Liver (tissue), 9 donors: Measurements from ENCODE around the gene ERFL. TPM values are rescaled to one million over a fixed set of nuclear protein-coding genes. Genes with fewer than 3 reads are reported as not detected.

ENCODE experiments used
- DNase-seq: peaks from one replicate; pipeline ENCODE4 v3.0.0-alpha.2; 2017; ENCODE audit warnings: low spot score
- H3K27ac ChIP-seq, 2 donors: one replicate each; pipeline ENCODE4 v1.7.0; 2013; ENCODE audit warnings: inconsistent platforms in 2 of 2, low read length in 2 of 2, control low read depth in 1 of 2, low read depth in 1 of 2, mild to moderate bottlenecking in 1 of 2
- H3K27me3 ChIP-seq, 4 donors: one replicate each; pipeline versions ENCODE4 v1.6.1 to v1.7.0; 2013; ENCODE audit warnings: low read length in 3 of 4, inconsistent platforms in 1 of 4, mild to moderate bottlenecking in 1 of 4, moderate library complexity in 1 of 4; ENCODE audit not compliant: control insufficient read depth in 4 of 4, insufficient read depth in 4 of 4
- H3K36me3 ChIP-seq, 4 donors: one replicate each; pipeline versions ENCODE4 v1.6.1 to v1.7.0; 2013; ENCODE audit warnings: low read length in 3 of 4, mild to moderate bottlenecking in 3 of 4, low read depth in 1 of 4, moderate library complexity in 1 of 4; ENCODE audit not compliant: control insufficient read depth in 4 of 4, insufficient read depth in 3 of 4
- H3K4me1 ChIP-seq, 4 donors: one replicate each; pipeline versions ENCODE4 v1.6.1 to v1.7.0; 2013; ENCODE audit warnings: low read length in 3 of 4, mild to moderate bottlenecking in 3 of 4, moderate library complexity in 1 of 4; ENCODE audit not compliant: control insufficient read depth in 4 of 4, insufficient read depth in 4 of 4
- H3K4me3 ChIP-seq, 3 donors: one replicate each; pipeline versions ENCODE4 v1.6.1 to v1.7.0; 2013; ENCODE audit warnings: low read length in 3 of 3, control low read depth in 1 of 3, low read depth in 1 of 3, mild to moderate bottlenecking in 1 of 3
- H3K9ac ChIP-seq, 2 donors: one replicate each; pipeline ENCODE4 v1.7.0; 2013; ENCODE audit warnings: low read length in 2 of 2, mild to moderate bottlenecking in 2 of 2, moderate library complexity in 2 of 2, control low read depth in 1 of 2, low read depth in 1 of 2
- H3K9me3 ChIP-seq, 4 donors: one replicate each; pipeline versions ENCODE4 v1.6.1 to v1.7.0; 2013; ENCODE audit warnings: low read length in 3 of 4; ENCODE audit not compliant: control insufficient read depth in 4 of 4
- EGR1 ChIP-seq, 2 donors: IDR thresholded peaks; 2 replicates each; pipeline ENCODE4 v1.6.1; 2016 to 2018; ENCODE audit warnings: antibody characterized with exemption in 2 of 2, low read depth in 2 of 2
- FOXA1 ChIP-seq: IDR thresholded peaks from 2 replicates; pipeline ENCODE4 v1.6.1; 2016; ENCODE audit warnings: antibody characterized with exemption
- FOXA2 ChIP-seq: IDR thresholded peaks from 2 replicates; pipeline ENCODE4 v1.6.1; 2016; ENCODE audit warnings: antibody characterized with exemption
- GABPA ChIP-seq, 2 donors: IDR thresholded peaks in 1 of 2; conservative IDR thresholded peaks in 1 of 2; 2 replicates each; pipeline ENCODE4 v1.6.1; 2016; ENCODE audit warnings: antibody characterized with exemption in 2 of 2, mild to moderate bottlenecking in 1 of 2, moderate library complexity in 1 of 2
- HNF4A ChIP-seq, 2 donors: conservative IDR thresholded peaks; 2 replicates each; pipeline ENCODE4 v1.6.1; 2016; ENCODE audit warnings: antibody characterized with exemption in 2 of 2, mild to moderate bottlenecking in 2 of 2
- HNF4G ChIP-seq: IDR thresholded peaks from 2 replicates; pipeline ENCODE4 v1.6.1; 2016; ENCODE audit warnings: antibody characterized with exemption
- JUND ChIP-seq, 2 donors: IDR thresholded peaks; 2 replicates each; pipeline ENCODE4 v1.6.1; 2016; ENCODE audit warnings: antibody characterized with exemption in 2 of 2
- MAX ChIP-seq: IDR thresholded peaks from 2 replicates; pipeline ENCODE4 v1.6.1; 2016; ENCODE audit warnings: antibody characterized with exemption
- NR2F2 ChIP-seq: IDR thresholded peaks from 2 replicates; pipeline ENCODE4 v1.6.1; 2016; ENCODE audit warnings: antibody characterized with exemption
- RAD21 ChIP-seq, 2 donors: IDR thresholded peaks; 2 replicates each; pipeline ENCODE4 v1.6.1; 2016; ENCODE audit warnings: antibody characterized with exemption in 2 of 2, mild to moderate bottlenecking in 2 of 2
- RXRA ChIP-seq, 2 donors: IDR thresholded peaks; 2 replicates each; pipeline ENCODE4 v1.6.1; 2017 to 2018; ENCODE audit warnings: antibody characterized with exemption in 2 of 2, mild to moderate bottlenecking in 1 of 2
- SP1 ChIP-seq: IDR thresholded peaks from 2 replicates; pipeline ENCODE4 v1.6.1; 2018; ENCODE audit warnings: antibody characterized with exemption, mild to moderate bottlenecking
- TAF1 ChIP-seq: conservative IDR thresholded peaks from 2 replicates; pipeline ENCODE4 v1.6.1; 2016; ENCODE audit warnings: antibody characterized with exemption, mild to moderate bottlenecking
- YY1 ChIP-seq: IDR thresholded peaks from 2 replicates; pipeline ENCODE4 v1.6.1; 2016; ENCODE audit warnings: antibody characterized with exemption, mild to moderate bottlenecking
- WGBS: extraction: QIAGEN DNeasy Blood & Tissue Kit; methylation state at CpG from one replicate; pipeline ENCODE4 v1.1.7; 2013; 5-methylcytosine and 5-hydroxymethylcytosine counted together
- polyA plus RNA-seq, 2 donors: library from polyadenylated mRNA; stranded (reverse) in 1 of 2; unstranded in 1 of 2; fragments of 200-250 nt in 1 of 2; fragments of >200 nt in 1 of 2; fragmentation: Nextera tagmentation in 1 of 2; extraction: Ambion mirVana in 1 of 2; gene quantifications; one replicate each; pipeline versions ENCODE4 v1.2.1 to v1.2.3, GENCODE V29; 2013 to 2015
- total RNA-seq, 2 donors: library from RNA; depleted of rRNA; stranded (reverse); fragments of >200 nt; gene quantifications; one replicate each; pipeline ENCODE4 v1.2.3, GENCODE V29; 2014
- TF ChIP-seq, protein P1 (sequence below): IDR thresholded peaks from 2 replicates; pipeline ENCODE4 v1.6.1; 2016; ENCODE audit warnings: antibody characterized with exemption, mild to moderate bottlenecking
- TF ChIP-seq, protein P2 (sequence below): IDR thresholded peaks from 2 replicates; pipeline ENCODE4 v1.6.1; 2016; ENCODE audit warnings: antibody characterized with exemption
- TF ChIP-seq, protein P3 (sequence below): IDR thresholded peaks from 2 replicates; pipeline ENCODE4 v1.6.1; 2016; ENCODE audit warnings: antibody characterized with exemption
- TF ChIP-seq, protein P4 (sequence below): fragments of 150-350 bp; IDR thresholded peaks from 2 replicates; pipeline ENCODE4 v1.5.1; 2017; ENCODE audit warnings: improper control_type of control experiment, low read depth, low read length; ENCODE audit not compliant: missing input control
- donor health status: healthy.
- donor health status: healthy.
- donor health status: healthy.
- donor health status: healthy.
- donor health status: healthy.

The ERFL gene
- total and polyA plus RNA-seq, 4 donors: not detected

- Histone ChIP-seq H3K27ac (peak overlapping the region; percentile 99 to 100), H3K9ac (peak overlapping the region; percentile 46 to 69), H3K4me3 (peak overlapping the region; percentile 70 to 92 (median 86)), H3K9me3 (no peaks in the 10 kb centered on the region), H3K4me1 (peaks cover 4 to 30% (median 25%) of the 10 kb centered on the region in 4 donors), H3K27me3 (no peaks in the 10 kb centered on the region), H3K36me3 (peaks cover 9 to 36% (median 34%) of the 10 kb centered on the region in 4 donors)
- WGBS: under 1% methylated on average over 45 of the region's 45 CpGs
- peak; percentile 47 for DNase-seq
- TF ChIP-seq EGR1 (IDR thresholded peaks at IDR 0.05; ENCODE audit: low read depth in 2 of 2): no peak
- TF ChIP-seq, protein P1, sequence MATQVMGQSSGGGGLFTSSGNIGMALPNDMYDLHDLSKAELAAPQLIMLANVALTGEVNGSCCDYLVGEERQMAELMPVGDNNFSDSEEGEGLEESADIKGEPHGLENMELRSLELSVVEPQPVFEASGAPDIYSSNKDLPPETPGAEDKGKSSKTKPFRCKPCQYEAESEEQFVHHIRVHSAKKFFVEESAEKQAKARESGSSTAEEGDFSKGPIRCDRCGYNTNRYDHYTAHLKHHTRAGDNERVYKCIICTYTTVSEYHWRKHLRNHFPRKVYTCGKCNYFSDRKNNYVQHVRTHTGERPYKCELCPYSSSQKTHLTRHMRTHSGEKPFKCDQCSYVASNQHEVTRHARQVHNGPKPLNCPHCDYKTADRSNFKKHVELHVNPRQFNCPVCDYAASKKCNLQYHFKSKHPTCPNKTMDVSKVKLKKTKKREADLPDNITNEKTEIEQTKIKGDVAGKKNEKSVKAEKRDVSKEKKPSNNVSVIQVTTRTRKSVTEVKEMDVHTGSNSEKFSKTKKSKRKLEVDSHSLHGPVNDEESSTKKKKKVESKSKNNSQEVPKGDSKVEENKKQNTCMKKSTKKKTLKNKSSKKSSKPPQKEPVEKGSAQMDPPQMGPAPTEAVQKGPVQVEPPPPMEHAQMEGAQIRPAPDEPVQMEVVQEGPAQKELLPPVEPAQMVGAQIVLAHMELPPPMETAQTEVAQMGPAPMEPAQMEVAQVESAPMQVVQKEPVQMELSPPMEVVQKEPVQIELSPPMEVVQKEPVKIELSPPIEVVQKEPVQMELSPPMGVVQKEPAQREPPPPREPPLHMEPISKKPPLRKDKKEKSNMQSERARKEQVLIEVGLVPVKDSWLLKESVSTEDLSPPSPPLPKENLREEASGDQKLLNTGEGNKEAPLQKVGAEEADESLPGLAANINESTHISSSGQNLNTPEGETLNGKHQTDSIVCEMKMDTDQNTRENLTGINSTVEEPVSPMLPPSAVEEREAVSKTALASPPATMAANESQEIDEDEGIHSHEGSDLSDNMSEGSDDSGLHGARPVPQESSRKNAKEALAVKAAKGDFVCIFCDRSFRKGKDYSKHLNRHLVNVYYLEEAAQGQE: no peak
These were observed 67.7 kb downstream of the ERFL start for GRCh38 chr19:41860419-41861115.

GRCh38 chr19:41859618-41860418 is 68.4 kb downstream of the ERFL start, which contains the start of gene RPS19:
Gene RPS19 (plus strand): TSS chr19:41860255. CDS start chr19:41860775, 520 bp downstream.
- Histone ChIP-seq H3K4me3 (peak within 1 kb of the TSS; percentile 70 to 92 (median 86)), H3K36me3 (peaks cover 9 to 33% (median 28%) of the 10 kb centered on the region in 4 donors), H3K4me1 (peaks cover 4 to 29% (median 24%) of the 10 kb centered on the region in 4 donors), H3K27me3 (no peaks in the 10 kb centered on the region), H3K27ac (peak within 1 kb of the TSS; percentile 99 to 100), H3K9me3 (no peaks in the 10 kb centered on the region), H3K9ac (peak within 1 kb of the TSS; percentile 69 to 88)
- peak; percentile 96 for TF ChIP-seq SP1
- peak; percentile 92 to 98 for TF ChIP-seq GABPA (IDR thresholded peaks at IDR 0.05 in 1 of 2, conservative IDR thresholded peaks at IDR 0.05 in 1 of 2)
- TF ChIP-seq, protein P2, sequence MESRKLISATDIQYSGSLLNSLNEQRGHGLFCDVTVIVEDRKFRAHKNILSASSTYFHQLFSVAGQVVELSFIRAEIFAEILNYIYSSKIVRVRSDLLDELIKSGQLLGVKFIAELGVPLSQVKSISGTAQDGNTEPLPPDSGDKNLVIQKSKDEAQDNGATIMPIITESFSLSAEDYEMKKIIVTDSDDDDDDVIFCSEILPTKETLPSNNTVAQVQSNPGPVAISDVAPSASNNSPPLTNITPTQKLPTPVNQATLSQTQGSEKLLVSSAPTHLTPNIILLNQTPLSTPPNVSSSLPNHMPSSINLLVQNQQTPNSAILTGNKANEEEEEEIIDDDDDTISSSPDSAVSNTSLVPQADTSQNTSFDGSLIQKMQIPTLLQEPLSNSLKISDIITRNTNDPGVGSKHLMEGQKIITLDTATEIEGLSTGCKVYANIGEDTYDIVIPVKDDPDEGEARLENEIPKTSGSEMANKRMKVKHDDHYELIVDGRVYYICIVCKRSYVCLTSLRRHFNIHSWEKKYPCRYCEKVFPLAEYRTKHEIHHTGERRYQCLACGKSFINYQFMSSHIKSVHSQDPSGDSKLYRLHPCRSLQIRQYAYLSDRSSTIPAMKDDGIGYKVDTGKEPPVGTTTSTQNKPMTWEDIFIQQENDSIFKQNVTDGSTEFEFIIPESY: peak; percentile 99
- TF ChIP-seq JUND (IDR thresholded peaks at IDR 0.05): peak; percentile 50 to 79
- TF ChIP-seq RAD21 (IDR thresholded peaks at IDR 0.05): peak in 1 of 2 donors; percentile 70
- TF ChIP-seq YY1: peak; percentile 90
- TF ChIP-seq HNF4G: no peak
- TF ChIP-seq FOXA1: peak; percentile 5
- TF ChIP-seq TAF1: peak; percentile 80
- peak; percentile 100 for TF ChIP-seq MAX
- TF ChIP-seq, protein P3, sequence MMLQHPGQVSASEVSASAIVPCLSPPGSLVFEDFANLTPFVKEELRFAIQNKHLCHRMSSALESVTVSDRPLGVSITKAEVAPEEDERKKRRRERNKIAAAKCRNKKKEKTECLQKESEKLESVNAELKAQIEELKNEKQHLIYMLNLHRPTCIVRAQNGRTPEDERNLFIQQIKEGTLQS: peak; percentile 37
- TF ChIP-seq, protein P4, sequence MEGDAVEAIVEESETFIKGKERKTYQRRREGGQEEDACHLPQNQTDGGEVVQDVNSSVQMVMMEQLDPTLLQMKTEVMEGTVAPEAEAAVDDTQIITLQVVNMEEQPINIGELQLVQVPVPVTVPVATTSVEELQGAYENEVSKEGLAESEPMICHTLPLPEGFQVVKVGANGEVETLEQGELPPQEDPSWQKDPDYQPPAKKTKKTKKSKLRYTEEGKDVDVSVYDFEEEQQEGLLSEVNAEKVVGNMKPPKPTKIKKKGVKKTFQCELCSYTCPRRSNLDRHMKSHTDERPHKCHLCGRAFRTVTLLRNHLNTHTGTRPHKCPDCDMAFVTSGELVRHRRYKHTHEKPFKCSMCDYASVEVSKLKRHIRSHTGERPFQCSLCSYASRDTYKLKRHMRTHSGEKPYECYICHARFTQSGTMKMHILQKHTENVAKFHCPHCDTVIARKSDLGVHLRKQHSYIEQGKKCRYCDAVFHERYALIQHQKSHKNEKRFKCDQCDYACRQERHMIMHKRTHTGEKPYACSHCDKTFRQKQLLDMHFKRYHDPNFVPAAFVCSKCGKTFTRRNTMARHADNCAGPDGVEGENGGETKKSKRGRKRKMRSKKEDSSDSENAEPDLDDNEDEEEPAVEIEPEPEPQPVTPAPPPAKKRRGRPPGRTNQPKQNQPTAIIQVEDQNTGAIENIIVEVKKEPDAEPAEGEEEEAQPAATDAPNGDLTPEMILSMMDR: peak; percentile 71
- peak; percentile 99 for TF ChIP-seq EGR1 (IDR thresholded peaks at IDR 0.05; ENCODE audit: low read depth in 2 of 2)
- peak; percentile 99 for TF ChIP-seq NR2F2
- no peak for TF ChIP-seq HNF4A (conservative IDR thresholded peaks at IDR 0.05)
- peak; percentile 5 for TF ChIP-seq FOXA2
- TF ChIP-seq RXRA (IDR thresholded peaks at IDR 0.05): peak; percentile 72 to 87
- TF ChIP-seq, protein P1: no peak
- WGBS: under 1% methylated on average over 76 of the region's 76 CpGs
- peak; percentile 99 for DNase-seq
